ENCODE measurements around the gene FBXO17.
"Not testable (repeated sequence)": the region's sequence is repeated elsewhere in the genome, so short reads cannot be mapped to it uniquely, and the experiment has no call there.

FBXO17 gene

DNA sequence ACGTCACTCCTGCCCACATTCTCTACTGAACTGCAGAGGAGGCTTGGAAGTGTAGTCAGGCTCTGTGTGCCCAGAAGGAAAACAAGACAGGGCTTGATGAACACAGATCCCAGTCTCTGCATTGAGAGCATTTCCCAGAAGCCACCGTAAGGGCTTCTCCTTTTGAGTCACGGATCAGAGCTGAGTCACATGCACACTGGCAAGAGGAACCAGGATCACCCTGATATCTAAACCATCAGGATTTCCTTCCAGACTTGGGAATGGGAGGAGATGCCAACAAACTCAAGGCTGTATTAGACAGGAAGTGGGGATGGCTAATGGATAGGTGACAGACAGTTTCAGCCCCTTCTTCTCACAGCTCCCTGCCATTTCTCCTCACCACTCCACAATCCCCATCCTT is 17.7 kb upstream of the FBXO17 start:
- Mint-ChIP-seq H3K4me3 (no peak overlapping the region), H3K27ac (no peak overlapping the region), H3K9me3 (peaks cover 4 to 11% of the 10 kb centered on the region in 2 donors), H3K4me1 (no peaks in the 10 kb centered on the region), H3K27me3 (peaks cover 43 to 47% of the 10 kb centered on the region in 2 donors), H3K36me3 (peaks cover 0 to 4% of the 10 kb centered on the region in 2 donors)
- no peak for ATAC-seq (replicated peaks)
- no peak for DNase-seq

DNA sequence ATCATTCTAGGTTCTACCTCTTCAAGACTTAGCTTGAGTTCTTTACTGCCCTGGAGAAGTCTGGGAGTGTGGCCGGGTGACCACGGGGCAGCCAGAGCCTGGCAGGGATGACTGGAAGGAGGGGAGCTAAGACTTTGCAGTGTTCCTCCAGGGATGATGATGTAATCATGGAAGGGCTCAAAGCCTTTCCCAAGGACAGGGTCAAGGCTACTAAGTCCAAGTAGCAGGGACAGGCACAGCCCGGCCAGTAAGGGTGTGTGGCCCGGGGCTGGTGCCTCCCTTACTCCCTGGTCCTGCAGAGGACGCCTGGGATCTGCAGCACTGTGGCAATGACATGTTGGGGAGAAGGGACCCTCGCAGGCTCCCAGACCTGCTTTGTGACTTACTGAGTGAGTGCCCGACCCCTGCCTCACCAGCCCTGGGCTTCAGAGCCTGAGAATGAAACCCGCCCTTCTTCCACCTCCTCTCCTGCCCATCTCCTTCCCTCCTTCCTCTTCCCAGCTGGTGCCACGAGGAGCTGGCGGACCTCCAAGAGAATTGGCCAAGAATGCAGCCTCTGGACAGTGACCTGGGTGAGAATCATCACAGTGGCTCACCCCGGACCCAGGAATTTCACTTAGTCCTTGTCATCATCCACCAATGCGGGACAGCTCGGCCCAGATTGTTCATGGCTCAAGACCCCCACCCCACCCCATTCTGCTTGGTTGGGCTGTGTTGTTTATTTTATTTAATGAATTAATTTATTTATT is 15.6 kb upstream of the FBXO17 start:
- no peak overlapping the region for H3K4me3 Mint-ChIP-seq
- peaks cover 0 to 4% of the 10 kb centered on the region in 2 donors for H3K36me3 Mint-ChIP-seq
- H3K27ac Mint-ChIP-seq, result no peak overlapping the region
- ATAC-seq (replicated peaks) (no peak), DNase-seq (no peak)
- H3K9me3 Mint-ChIP-seq, result peaks cover 5 to 16% of the 10 kb centered on the region in 2 donors
- no peaks in the 10 kb centered on the region for H3K4me1 Mint-ChIP-seq
- peaks cover 45 to 49% of the 10 kb centered on the region in 2 donors for H3K27me3 Mint-ChIP-seq

DNA sequence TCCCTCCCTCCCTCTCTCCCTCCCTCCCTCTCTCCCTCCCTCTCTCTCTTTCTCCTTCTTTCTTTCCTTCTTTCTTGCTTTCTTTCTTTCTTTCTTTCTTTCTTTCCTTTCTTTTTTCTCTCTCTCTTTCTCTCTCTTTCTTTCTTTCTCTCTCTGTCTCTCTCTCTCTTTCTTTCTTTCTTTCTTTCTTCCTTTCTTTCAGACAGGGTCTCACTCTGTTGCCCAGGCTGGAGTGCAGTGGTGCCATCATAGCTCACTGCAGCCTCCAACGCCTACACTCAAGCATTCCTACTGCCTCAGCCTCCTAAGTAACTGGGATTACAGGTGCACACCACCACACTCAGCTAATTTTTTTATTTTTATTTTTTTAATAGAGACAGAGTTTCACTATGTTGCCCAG is 14.1 kb upstream of the FBXO17 start:
- H3K4me1 Mint-ChIP-seq; ATAC-seq (replicated peaks); DNase-seq; H3K36me3 Mint-ChIP-seq; H3K27ac Mint-ChIP-seq: not testable (repeated sequence)
- peaks cover 41 to 52% of the 10 kb centered on the region in 2 donors for H3K27me3 Mint-ChIP-seq
- peaks cover 3 to 16% of the 10 kb centered on the region in 2 donors for H3K9me3 Mint-ChIP-seq
- peak overlapping the region in 1 of 2 donors; percentile 0 for H3K4me3 Mint-ChIP-seq

GRCh38 chr19:38989066-38989605 is 13.6 kb upstream of the FBXO17 start:
- no peak overlapping the region for H3K4me3 Mint-ChIP-seq
- no peaks in the 10 kb centered on the region for H3K4me1 Mint-ChIP-seq
- ATAC-seq (replicated peaks) (no peak), DNase-seq (no peak)
- H3K9me3 Mint-ChIP-seq, result peaks cover 3 to 16% of the 10 kb centered on the region in 2 donors
- H3K27me3 Mint-ChIP-seq, result peaks cover 38 to 52% of the 10 kb centered on the region in 2 donors
- H3K27ac Mint-ChIP-seq, result no peak overlapping the region
- peaks cover 0 to 4% of the 10 kb centered on the region in 2 donors for H3K36me3 Mint-ChIP-seq

DNA sequence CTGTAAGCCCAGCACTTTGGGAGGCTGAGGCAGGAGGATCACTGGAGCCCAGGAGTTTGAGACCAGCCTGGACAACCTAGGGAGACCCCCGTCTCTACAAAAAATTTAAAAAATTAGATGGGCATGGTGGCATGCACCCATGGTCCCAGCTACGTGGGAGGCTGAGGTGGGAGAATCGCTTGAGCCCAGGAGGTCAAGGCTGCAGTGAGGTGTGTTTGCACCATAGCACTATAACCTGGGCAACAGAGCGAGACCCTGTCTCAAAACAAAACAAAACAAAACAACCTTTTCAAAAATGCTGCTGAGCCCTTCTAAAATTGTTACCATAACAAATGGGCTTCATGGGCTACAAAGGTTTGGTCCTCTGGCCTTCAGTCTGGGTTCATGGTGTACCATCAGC is 13.1 kb upstream of the FBXO17 start:
- H3K27ac Mint-ChIP-seq; H3K36me3 Mint-ChIP-seq; ATAC-seq (replicated peaks); DNase-seq; H3K4me1 Mint-ChIP-seq; H3K4me3 Mint-ChIP-seq: not testable (repeated sequence)
- Mint-ChIP-seq H3K27me3 (peaks cover 37 to 50% of the 10 kb centered on the region in 2 donors), H3K9me3 (peaks cover 3 to 15% of the 10 kb centered on the region in 2 donors)

GRCh38 chr19:38987745-38988144 is 12.2 kb upstream of the FBXO17 start:
- not testable (repeated sequence) for DNase-seq; H3K4me3 Mint-ChIP-seq; H3K36me3 Mint-ChIP-seq; ATAC-seq (replicated peaks); H3K4me1 Mint-ChIP-seq; H3K27ac Mint-ChIP-seq; H3K9me3 Mint-ChIP-seq
- peaks cover 28 to 41% of the 10 kb centered on the region in 2 donors for H3K27me3 Mint-ChIP-seq

DNA sequence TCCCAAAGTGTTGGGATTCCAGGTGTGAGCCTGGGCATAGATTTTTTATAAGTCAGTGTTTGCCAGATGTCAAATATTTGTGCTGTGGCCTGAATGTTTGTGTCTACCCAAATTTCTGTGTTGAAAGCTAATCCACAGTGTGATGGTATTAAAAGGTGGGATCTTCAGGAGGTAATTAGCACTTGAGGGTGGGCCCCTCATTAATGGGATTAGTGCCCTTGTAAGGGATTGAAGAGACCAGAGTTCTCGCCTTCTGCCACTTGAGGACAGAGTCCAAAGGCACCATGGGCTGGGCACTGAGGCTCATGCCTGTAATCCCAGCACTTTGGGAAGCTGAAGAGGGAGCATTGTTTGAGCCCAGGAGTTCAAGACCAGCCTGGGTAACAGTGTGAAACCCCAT is 9.7 kb upstream of the FBXO17 start:
- peaks cover 19 to 29% of the 10 kb centered on the region in 2 donors for H3K27me3 Mint-ChIP-seq

DNA sequence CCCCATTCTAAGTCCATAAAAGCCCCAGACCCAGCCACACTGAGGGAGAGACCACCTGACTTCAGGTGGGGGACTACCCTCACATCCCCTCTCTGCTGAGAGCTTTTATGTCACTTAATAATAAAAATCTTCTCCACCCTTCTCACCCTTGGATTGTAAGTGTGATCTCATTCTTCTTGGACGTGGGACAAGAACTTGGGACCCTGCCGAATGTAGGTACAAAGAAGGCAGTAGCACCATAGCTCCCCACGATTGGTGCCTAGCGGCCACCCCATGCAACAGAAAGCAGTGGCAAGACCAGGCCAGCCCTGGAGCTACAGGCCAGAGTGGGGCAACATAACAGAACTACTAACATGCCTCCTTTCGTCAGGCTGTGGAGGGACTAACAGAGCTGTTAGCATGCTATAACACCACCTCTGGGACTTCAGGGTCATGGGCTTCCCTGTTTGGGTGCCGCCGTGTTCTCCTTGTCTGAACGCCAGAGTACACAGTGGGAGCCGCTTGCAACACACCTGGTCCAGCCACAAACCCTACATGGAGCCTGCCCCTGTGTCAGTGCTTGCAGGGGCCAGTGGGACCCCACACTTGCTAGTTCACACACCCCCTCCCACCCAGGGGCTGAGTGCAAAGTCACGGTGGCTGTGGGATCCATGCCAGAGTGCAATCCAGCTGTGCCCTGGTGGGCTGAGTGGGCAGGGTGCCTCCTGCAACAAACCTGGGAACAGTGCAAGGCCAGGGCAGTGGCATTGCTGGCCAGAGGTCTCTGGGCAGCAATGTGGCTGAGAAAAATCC is 5.2 kb upstream of the FBXO17 start:
- Mint-ChIP-seq H3K9me3 (peaks cover 6 to 9% of the 10 kb centered on the region in 2 donors), H3K4me3 (no peak overlapping the region), H3K36me3 (peaks cover 0 to 5% of the 10 kb centered on the region in 2 donors), H3K27me3 (peaks cover 29 to 33% of the 10 kb centered on the region in 2 donors), H3K27ac (no peak overlapping the region), H3K4me1 (peaks cover 6 to 7% of the 10 kb centered on the region in 2 donors)
- ATAC-seq (replicated peaks) (no peak), DNase-seq (no peak)

More for the DNA sequence above, 9.7 kb upstream of the FBXO17 start:
- no peak for ATAC-seq (replicated peaks)
- no peak for DNase-seq
- H3K4me1 Mint-ChIP-seq, result no peaks in the 10 kb centered on the region
- H3K36me3 Mint-ChIP-seq, result peaks cover 0 to 5% of the 10 kb centered on the region in 2 donors
- H3K4me3 Mint-ChIP-seq, result no peak overlapping the region
- no peak overlapping the region for H3K27ac Mint-ChIP-seq
- peaks cover 6 to 10% of the 10 kb centered on the region in 2 donors for H3K9me3 Mint-ChIP-seq

DNA sequence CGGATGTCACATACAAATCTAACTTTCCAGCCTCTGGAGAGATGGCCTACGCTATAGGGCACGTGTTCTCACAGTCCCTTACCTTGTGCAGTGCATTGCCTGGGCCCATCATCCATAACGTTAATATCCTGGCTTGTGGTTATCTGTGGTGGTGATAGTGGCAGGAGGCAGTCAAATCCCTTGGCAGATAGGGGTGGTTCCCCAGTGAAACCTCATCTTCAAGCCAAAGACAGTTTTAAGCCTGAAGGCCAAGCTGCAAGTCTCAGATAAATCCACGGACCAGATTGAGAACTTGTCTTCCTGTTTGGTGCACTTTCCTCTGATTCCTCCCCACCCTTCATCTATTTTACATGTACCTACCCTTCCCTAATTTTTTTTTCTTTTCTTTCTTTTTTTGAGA is 4.3 kb upstream of the FBXO17 start:
- H3K4me1 Mint-ChIP-seq, result peaks cover 8 to 10% of the 10 kb centered on the region in 2 donors
- DNase-seq (no peak), ATAC-seq (replicated peaks) (no peak)
- no peak overlapping the region for H3K4me3 Mint-ChIP-seq
- peaks cover 6 to 9% of the 10 kb centered on the region in 2 donors for H3K9me3 Mint-ChIP-seq
- H3K27me3 Mint-ChIP-seq, result peaks cover 36 to 39% of the 10 kb centered on the region in 2 donors
- peaks cover 3 to 5% of the 10 kb centered on the region in 2 donors for H3K36me3 Mint-ChIP-seq
- no peak overlapping the region for H3K27ac Mint-ChIP-seq

GRCh38 chr19:38978326-38978689 is 2.8 kb upstream of the FBXO17 start:
- ATAC-seq (replicated peaks) (no peak), DNase-seq (no peak)
- Mint-ChIP-seq H3K4me1 (peaks cover 8 to 10% of the 10 kb centered on the region in 2 donors), H3K4me3 (no peak overlapping the region), H3K36me3 (peaks cover 3 to 5% of the 10 kb centered on the region in 2 donors), H3K27me3 (peaks cover 45% of the 10 kb centered on the region in 2 donors), H3K9me3 (peaks cover 6 to 9% of the 10 kb centered on the region in 2 donors), H3K27ac (no peak overlapping the region)

GRCh38 chr19:38977445-38978325 is 2.1 kb upstream of the FBXO17 start:
- H3K9me3 Mint-ChIP-seq, result peaks cover 6 to 9% of the 10 kb centered on the region in 2 donors
- no peak overlapping the region for H3K27ac Mint-ChIP-seq
- peaks cover 45 to 52% of the 10 kb centered on the region in 2 donors for H3K27me3 Mint-ChIP-seq
- peak; percentile 23 for DNase-seq
- peaks cover 3 to 5% of the 10 kb centered on the region in 2 donors for H3K36me3 Mint-ChIP-seq
- H3K4me3 Mint-ChIP-seq, result no peak overlapping the region
- peaks cover 8 to 10% of the 10 kb centered on the region in 2 donors for H3K4me1 Mint-ChIP-seq
- ATAC-seq (replicated peaks), result peak; percentile 74 to 94

DNA sequence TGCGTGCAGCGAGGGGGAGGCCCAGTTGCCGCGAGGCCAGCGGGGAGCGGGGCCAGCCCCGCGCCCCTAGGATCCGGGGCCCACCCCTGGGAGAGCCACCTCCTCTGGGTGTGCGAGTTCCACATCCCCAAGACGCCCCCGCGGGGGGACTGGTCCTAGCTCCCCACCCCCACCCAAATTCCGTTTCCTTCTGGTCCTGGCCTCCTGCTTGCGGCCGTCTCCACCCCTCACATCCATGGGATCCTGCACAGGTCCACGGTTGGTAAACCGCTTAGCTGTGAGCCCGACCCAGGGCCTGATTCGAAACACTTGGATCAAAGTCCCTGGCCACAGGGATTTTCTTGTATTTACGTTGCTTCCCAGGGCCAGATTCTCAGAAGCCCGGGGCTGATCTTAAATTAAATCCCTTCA is 324 bp upstream of the FBXO17 start:
- peak overlapping the region; percentile 37 to 44 for H3K4me3 Mint-ChIP-seq

DNA sequence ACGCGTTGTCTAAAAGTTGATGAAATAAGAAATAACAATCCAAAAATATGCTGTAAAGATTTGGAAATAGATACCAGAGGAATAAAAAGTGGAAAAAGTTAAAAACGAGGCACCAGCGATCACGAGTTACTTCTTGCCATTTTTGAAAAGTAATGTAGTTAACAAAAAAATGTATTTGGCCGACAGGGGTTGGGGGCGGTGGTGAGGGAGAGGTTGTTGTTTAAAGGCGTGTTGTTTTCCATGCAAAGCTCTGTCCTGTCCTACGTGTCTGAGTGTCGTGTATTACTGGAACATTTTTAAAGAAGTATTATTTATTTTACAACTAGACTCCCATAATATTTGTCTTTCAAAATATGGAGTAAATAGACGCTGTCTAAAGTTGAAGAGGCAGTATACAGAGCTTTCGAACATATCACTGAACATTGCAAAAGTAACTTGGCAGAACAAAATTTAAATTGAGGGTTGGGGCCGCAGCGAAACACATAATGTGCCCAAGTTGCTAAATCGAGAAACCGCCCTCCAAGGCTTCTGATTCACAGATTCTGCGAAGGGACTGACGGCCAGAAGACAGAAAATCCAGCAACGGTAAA is 823 bp downstream of the FBXO17 start:
- H3K4me1 Mint-ChIP-seq, result peaks cover 8 to 10% of the 10 kb centered on the region in 2 donors
- H3K4me3 Mint-ChIP-seq, result peak overlapping the region; percentile 58 to 60
- no peak for DNase-seq
- no peak overlapping the region for H3K27ac Mint-ChIP-seq
- no peaks in the 10 kb centered on the region for H3K9me3 Mint-ChIP-seq
- H3K36me3 Mint-ChIP-seq, result peaks cover 0 to 3% of the 10 kb centered on the region in 2 donors
- ATAC-seq (replicated peaks), result no peak
- H3K27me3 Mint-ChIP-seq, result peaks cover 39 to 63% of the 10 kb centered on the region in 2 donors

More for the DNA sequence above, 324 bp upstream of the FBXO17 start:
- Mint-ChIP-seq H3K27ac (no peak overlapping the region), H3K9me3 (peaks cover 6 to 9% of the 10 kb centered on the region in 2 donors), H3K4me1 (peaks cover 8 to 10% of the 10 kb centered on the region in 2 donors), H3K36me3 (peaks cover 3 to 5% of the 10 kb centered on the region in 2 donors), H3K27me3 (peaks cover 45 to 65% of the 10 kb centered on the region in 2 donors)
- no peak for ATAC-seq (replicated peaks)
- no peak for DNase-seq
